ENCODE data around the gene SORBS2.

DNA sequence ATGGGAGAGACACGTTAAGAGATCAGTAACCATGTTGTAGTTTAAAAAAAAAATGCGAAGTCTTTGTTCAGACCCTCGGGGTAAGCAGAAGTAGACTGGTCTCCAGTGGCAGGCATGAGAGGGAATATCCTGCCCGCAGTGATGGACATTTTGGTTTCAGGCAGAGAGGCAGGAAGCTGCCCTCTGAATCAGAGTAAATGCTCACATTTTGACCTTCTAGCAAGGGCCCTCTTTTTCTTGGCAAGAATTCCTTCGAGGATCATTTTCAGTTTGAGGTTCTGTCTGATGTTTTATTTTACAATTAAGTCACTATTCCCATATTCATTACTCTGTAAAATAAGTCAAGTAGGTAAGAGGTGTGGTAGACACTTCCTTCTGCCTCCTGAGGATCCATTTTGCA lies 28.4 kb downstream of the SORBS2 start:
- TF ChIP-seq EZH2 (IDR thresholded peaks at IDR 0.05; ENCODE audit: insufficient read depth, poor library complexity, severe bottlenecking) (no peak), EZH2phosphoT487 (IDR thresholded peaks at IDR 0.05; ENCODE audit: insufficient read depth, low read depth) (no peak)

All from GM23248 (cell line).